Glutamatergic neuron (in vitro differentiated cells): ENCODE results near the gene RAB2B. TPM values are rescaled to one million over a fixed set of nuclear protein-coding genes. Genes with fewer than 3 reads are reported as not detected.
A peak's percentile ranks its signal among the peaks of the same experiment; 100 is the strongest.

Source experiments
- DNase-seq: peaks from one replicate; pipeline ENCODE4 v3.0.0; 2022
- H3K27ac Mint-ChIP-seq: one replicate; pipeline ENCODE4 v1.8.0; 2020; ENCODE audit warnings: mild to moderate bottlenecking, mixed read lengths, inconsistent platforms; ENCODE audit not compliant: unreplicated experiment
- H3K27me3 Mint-ChIP-seq: one replicate; pipeline ENCODE4 v1.8.0; 2020; ENCODE audit warnings: mild to moderate bottlenecking, moderate library complexity, mixed read lengths, inconsistent platforms; ENCODE audit not compliant: unreplicated experiment
- H3K36me3 Mint-ChIP-seq: one replicate; pipeline ENCODE4 v1.8.0; 2020; ENCODE audit warnings: mild to moderate bottlenecking, mixed read lengths, inconsistent platforms; ENCODE audit not compliant: unreplicated experiment
- H3K4me1 Mint-ChIP-seq: one replicate; pipeline ENCODE4 v1.8.0; 2020; ENCODE audit warnings: mild to moderate bottlenecking, low read depth, mixed read lengths, inconsistent platforms; ENCODE audit not compliant: unreplicated experiment
- H3K4me3 Mint-ChIP-seq: one replicate; pipeline ENCODE4 v1.8.0; 2020; ENCODE audit warnings: mild to moderate bottlenecking, mixed read lengths, inconsistent platforms; ENCODE audit not compliant: unreplicated experiment
- H3K9me3 Mint-ChIP-seq: one replicate; pipeline ENCODE4 v1.8.0; 2020; ENCODE audit warnings: mild to moderate bottlenecking, moderate library complexity, mixed read lengths, inconsistent platforms; ENCODE audit not compliant: unreplicated experiment
- CTCF ChIP-seq: fragments of 200-600 bp; sonication (generic); IDR thresholded peaks from one replicate; pipeline ENCODE4 v1.5.0; 2021; ENCODE audit not compliant: partially characterized antibody, unreplicated experiment
- total RNA-seq: library from RNA; stranded (reverse); fragmentation: NEBNext Ultra II Directional; extraction: Animal tissue kit (Norgen Biotek cat#: 25700); gene quantifications from one replicate; pipeline ENCODE4 v1.2.1, GENCODE V29; 2021; ENCODE audit not compliant: unreplicated experiment

The RAB2B gene
- total RNA-seq, 1 donor from 2014 or later = 75.2 TPM

- H3K4me1 Mint-ChIP-seq = no peaks in the 10 kb centered on the region
- DNase-seq = no peak
- H3K36me3 Mint-ChIP-seq = no peaks in the 10 kb centered on the region
- no peaks in the 10 kb centered on the region for H3K9me3 Mint-ChIP-seq
- no peaks in the 10 kb centered on the region for H3K27me3 Mint-ChIP-seq
- H3K4me3 Mint-ChIP-seq = no peak overlapping the region
- TF ChIP-seq CTCF = no peak
- no peak overlapping the region for H3K27ac Mint-ChIP-seq
Observed at GRCh38 chr14:21494902-21495762, 18.4 kb upstream of the RAB2B start.

GRCh38 chr14:21486640-21487087, 9.9 kb upstream of the RAB2B start:
- Mint-ChIP-seq H3K4me1 (no peaks in the 10 kb centered on the region), H3K9me3 (no peaks in the 10 kb centered on the region), H3K27me3 (no peaks in the 10 kb centered on the region), H3K36me3 (no peaks in the 10 kb centered on the region), H3K4me3 (no peak overlapping the region), H3K27ac (no peak overlapping the region)
- no peak for TF ChIP-seq CTCF
- no peak for DNase-seq

- no peak for TF ChIP-seq CTCF
- H3K4me3 Mint-ChIP-seq = peak overlapping the region; percentile 100
- peaks cover 6% of the 10 kb centered on the region for H3K27me3 Mint-ChIP-seq
- H3K36me3 Mint-ChIP-seq = no peaks in the 10 kb centered on the region
- peaks cover 6% of the 10 kb centered on the region for H3K9me3 Mint-ChIP-seq
- H3K4me1 Mint-ChIP-seq = peaks cover 3% of the 10 kb centered on the region
- DNase-seq = peak; percentile 71
- H3K27ac Mint-ChIP-seq = peak overlapping the region; percentile 90
Observed at GRCh38 chr14:21476523-21476924, 235 bp downstream of the RAB2B start.

- no peak for TF ChIP-seq CTCF
- H3K27ac Mint-ChIP-seq = no peak overlapping the region
- DNase-seq = no peak
- H3K36me3 Mint-ChIP-seq = no peaks in the 10 kb centered on the region
- peak overlapping the region; percentile 100 for H3K4me3 Mint-ChIP-seq
- peaks cover 3% of the 10 kb centered on the region for H3K4me1 Mint-ChIP-seq
- peaks cover 6% of the 10 kb centered on the region for H3K27me3 Mint-ChIP-seq
- H3K9me3 Mint-ChIP-seq = peaks cover 6% of the 10 kb centered on the region
Observed at GRCh38 chr14:21475767-21476522, 814 bp downstream of the RAB2B start.
